ENCODE data around the gene VTN.

VTN gene

GRCh38 chr17:28370035-28370743 lies at the start of gene VTN:
Gene VTN, minus strand, starts transcription at chr17:28370307. Its CDS starts 104 bp downstream, at chr17:28370203.
- Histone ChIP-seq H3K27me3 (ENCODE audit: control insufficient read depth, insufficient read depth, low read length) (peaks cover 19% of the 10 kb centered on the region), H3K4me3 (ENCODE audit: low read depth, low read length) (peak within 1 kb of the TSS; percentile 83), H3K36me3 (ENCODE audit: control insufficient read depth, insufficient read depth, low read length) (no peaks in the 10 kb centered on the region; the same call in 1 of the 2 replicates), H3K27ac (ENCODE audit: low read depth, low read length) (peak within 1 kb of the TSS; percentile 74), H3K9ac (ENCODE audit: low read depth, low read length) (no peak within 1 kb of the TSS), H3K4me1 (ENCODE audit: control insufficient read depth, insufficient read depth, low read length) (peaks cover 17% of the 10 kb centered on the region), H3K9me3 (ENCODE audit: control insufficient read depth, insufficient read depth, low read length) (no peaks in the 10 kb centered on the region)

GRCh38 chr17:28416703-28417311 lies 46.7 kb upstream of the VTN start:
- Histone ChIP-seq H3K27me3 (ENCODE audit: control insufficient read depth, insufficient read depth, low read length) (peaks cover 32% of the 10 kb centered on the region), H3K27ac (ENCODE audit: low read depth, low read length) (no peak overlapping the region), H3K4me3 (ENCODE audit: low read depth, low read length) (no peak overlapping the region), H3K9ac (ENCODE audit: low read depth, low read length) (no peak overlapping the region), H3K36me3 (ENCODE audit: control insufficient read depth, insufficient read depth, low read length) (no peaks in the 10 kb centered on the region), H3K4me1 (ENCODE audit: control insufficient read depth, insufficient read depth, low read length) (peaks cover 8% of the 10 kb centered on the region), H3K9me3 (ENCODE audit: control insufficient read depth, insufficient read depth, low read length) (no peaks in the 10 kb centered on the region)

GRCh38 chr17:28415886-28416285 lies 45.8 kb upstream of the VTN start:
- Histone ChIP-seq H3K4me3 (ENCODE audit: low read depth, low read length) (no peak overlapping the region), H3K9ac (ENCODE audit: low read depth, low read length) (no peak overlapping the region), H3K27me3 (ENCODE audit: control insufficient read depth, insufficient read depth, low read length) (peaks cover 37% of the 10 kb centered on the region), H3K27ac (ENCODE audit: low read depth, low read length) (no peak overlapping the region), H3K4me1 (ENCODE audit: control insufficient read depth, insufficient read depth, low read length) (peaks cover 17% of the 10 kb centered on the region), H3K9me3 (ENCODE audit: control insufficient read depth, insufficient read depth, low read length) (no peaks in the 10 kb centered on the region), H3K36me3 (ENCODE audit: control insufficient read depth, insufficient read depth, low read length) (no peaks in the 10 kb centered on the region)

GRCh38 chr17:28413804-28414203 lies 43.7 kb upstream of the VTN start:
- Histone ChIP-seq H3K27ac (ENCODE audit: low read depth, low read length) (no peak overlapping the region), H3K4me1 (ENCODE audit: control insufficient read depth, insufficient read depth, low read length) (peaks cover 20% of the 10 kb centered on the region), H3K9me3 (ENCODE audit: control insufficient read depth, insufficient read depth, low read length) (no peaks in the 10 kb centered on the region), H3K36me3 (ENCODE audit: control insufficient read depth, insufficient read depth, low read length) (no peaks in the 10 kb centered on the region), H3K9ac (ENCODE audit: low read depth, low read length) (no peak overlapping the region), H3K27me3 (ENCODE audit: control insufficient read depth, insufficient read depth, low read length) (peaks cover 37% of the 10 kb centered on the region), H3K4me3 (ENCODE audit: low read depth, low read length) (no peak overlapping the region)

- H3K4me1 ChIP-seq (ENCODE audit: control insufficient read depth, insufficient read depth, low read length), result peaks cover 36% of the 10 kb centered on the region
- no peak overlapping the region for H3K4me3 ChIP-seq (ENCODE audit: low read depth, low read length)
- H3K36me3 ChIP-seq (ENCODE audit: control insufficient read depth, insufficient read depth, low read length), result no peaks in the 10 kb centered on the region
Measured at GRCh38 chr17:28412099-28412498, 42.0 kb upstream of the VTN start.

GRCh38 chr17:28407974-28408306 lies 37.8 kb upstream of the VTN start:
- Histone ChIP-seq H3K9me3 (ENCODE audit: control insufficient read depth, insufficient read depth, low read length) (no peaks in the 10 kb centered on the region), H3K27me3 (ENCODE audit: control insufficient read depth, insufficient read depth, low read length) (peaks cover 27% of the 10 kb centered on the region), H3K36me3 (ENCODE audit: control insufficient read depth, insufficient read depth, low read length) (no peaks in the 10 kb centered on the region), H3K27ac (ENCODE audit: low read depth, low read length) (peak overlapping the region; percentile 79), H3K9ac (ENCODE audit: low read depth, low read length) (0 out of 2 replicates have a peak overlapping the region, but pooled peaks have one; percentile 12), H3K4me1 (ENCODE audit: control insufficient read depth, insufficient read depth, low read length) (peaks cover 69% of the 10 kb centered on the region), H3K4me3 (ENCODE audit: low read depth, low read length) (peak overlapping the region; percentile 19; the same call in 1 of the 2 replicates)

More at GRCh38 chr17:28412099-28412498, 42.0 kb upstream of the VTN start:
- H3K9me3 ChIP-seq (ENCODE audit: control insufficient read depth, insufficient read depth, low read length), result no peaks in the 10 kb centered on the region
- H3K27ac ChIP-seq (ENCODE audit: low read depth, low read length), result peak overlapping the region; percentile 87
- H3K9ac ChIP-seq (ENCODE audit: low read depth, low read length), result no peak overlapping the region
- H3K27me3 ChIP-seq (ENCODE audit: control insufficient read depth, insufficient read depth, low read length), result peaks cover 31% of the 10 kb centered on the region

- H3K36me3 ChIP-seq (ENCODE audit: control insufficient read depth, insufficient read depth, low read length), result no peaks in the 10 kb centered on the region
- no peaks in the 10 kb centered on the region for H3K9me3 ChIP-seq (ENCODE audit: control insufficient read depth, insufficient read depth, low read length)
- no peak overlapping the region for H3K4me3 ChIP-seq (ENCODE audit: low read depth, low read length)
- H3K4me1 ChIP-seq (ENCODE audit: control insufficient read depth, insufficient read depth, low read length), result peaks cover 72% of the 10 kb centered on the region
- peak overlapping the region; percentile 79 for H3K27ac ChIP-seq (ENCODE audit: low read depth, low read length)
- peaks cover 31% of the 10 kb centered on the region for H3K27me3 ChIP-seq (ENCODE audit: control insufficient read depth, insufficient read depth, low read length)
- H3K9ac ChIP-seq (ENCODE audit: low read depth, low read length), result no peak overlapping the region
Measured at GRCh38 chr17:28407130-28407973, 37.2 kb upstream of the VTN start.

GRCh38 chr17:28406473-28406814 lies 36.3 kb upstream of the VTN start:
- Histone ChIP-seq H3K36me3 (ENCODE audit: control insufficient read depth, insufficient read depth, low read length) (no peaks in the 10 kb centered on the region), H3K4me1 (ENCODE audit: control insufficient read depth, insufficient read depth, low read length) (peaks cover 71% of the 10 kb centered on the region), H3K9ac (ENCODE audit: low read depth, low read length) (no peak overlapping the region), H3K9me3 (ENCODE audit: control insufficient read depth, insufficient read depth, low read length) (no peaks in the 10 kb centered on the region), H3K4me3 (ENCODE audit: low read depth, low read length) (peak overlapping the region; percentile 70), H3K27me3 (ENCODE audit: control insufficient read depth, insufficient read depth, low read length) (peaks cover 31% of the 10 kb centered on the region), H3K27ac (ENCODE audit: low read depth, low read length) (peak overlapping the region; percentile 74)

GRCh38 chr17:28405632-28406472 lies 35.7 kb upstream of the VTN start, which contains the start of gene SLC46A1:
Gene SLC46A1, minus strand, starts transcription at chr17:28406212. Its CDS starts 98 bp downstream, at chr17:28406114.
- peak within 1 kb of the TSS; percentile 79 for H3K27ac ChIP-seq (ENCODE audit: low read depth, low read length)
- no peaks in the 10 kb centered on the region for H3K9me3 ChIP-seq (ENCODE audit: control insufficient read depth, insufficient read depth, low read length)
- peaks cover 35% of the 10 kb centered on the region for H3K27me3 ChIP-seq (ENCODE audit: control insufficient read depth, insufficient read depth, low read length)
- peak within 1 kb of the TSS; percentile 39; the same call in 1 of the 2 replicates for H3K9ac ChIP-seq (ENCODE audit: low read depth, low read length)
- H3K36me3 ChIP-seq (ENCODE audit: control insufficient read depth, insufficient read depth, low read length), result no peaks in the 10 kb centered on the region
- peaks cover 65% of the 10 kb centered on the region for H3K4me1 ChIP-seq (ENCODE audit: control insufficient read depth, insufficient read depth, low read length)
- peak within 1 kb of the TSS; percentile 70 for H3K4me3 ChIP-seq (ENCODE audit: low read depth, low read length)

GRCh38 chr17:28404812-28405570 lies 34.9 kb upstream of the VTN start:
- peak overlapping the region; percentile 74 for H3K27ac ChIP-seq (ENCODE audit: low read depth, low read length)
- H3K4me1 ChIP-seq (ENCODE audit: control insufficient read depth, insufficient read depth, low read length), result peaks cover 63% of the 10 kb centered on the region
- peak overlapping the region; percentile 70 for H3K4me3 ChIP-seq (ENCODE audit: low read depth, low read length)
- peaks cover 39% of the 10 kb centered on the region for H3K27me3 ChIP-seq (ENCODE audit: control insufficient read depth, insufficient read depth, low read length)
- H3K36me3 ChIP-seq (ENCODE audit: control insufficient read depth, insufficient read depth, low read length), result no peaks in the 10 kb centered on the region
- no peak overlapping the region for H3K9ac ChIP-seq (ENCODE audit: low read depth, low read length)
- H3K9me3 ChIP-seq (ENCODE audit: control insufficient read depth, insufficient read depth, low read length), result no peaks in the 10 kb centered on the region

Measured in HUES48 (cell line).